H54 (cell line): ENCODE data around the gene SORCS2.

ENCODE experiments used
- DNase-seq: peaks from one replicate; pipeline ENCODE4 v3.0.0; 2011; ENCODE audit warnings: low spot score, mixed read lengths; ENCODE audit not compliant: insufficient read length
- FAIRE-seq: peaks from 3 replicates; lab custom pipeline; 2011; peaks lifted over from hg19 to GRCh38; lab: Jason Lieb, UNC
- POLR2A ChIP-seq: IDR thresholded peaks from 2 replicates; pipeline ENCODE4 v1.6.1; 2011; ENCODE audit warnings: low read depth, mild to moderate bottlenecking, low read length

Gene SORCS2

GRCh38 chr4:7546809-7547367 lies 354.6 kb downstream of the SORCS2 start:
- TF ChIP-seq POLR2A = no peak
- FAIRE-seq (no peak), DNase-seq (peak; percentile 50)

GRCh38 chr4:7547368-7548040 lies 355.2 kb downstream of the SORCS2 start:
- no peak for FAIRE-seq
- TF ChIP-seq POLR2A = no peak
- DNase-seq = no peak

- TF ChIP-seq POLR2A = no peak
- no peak for DNase-seq
- no peak for FAIRE-seq
Observed at GRCh38 chr4:7549866-7550265, 357.5 kb downstream of the SORCS2 start.

- DNase-seq = no peak
- no peak for FAIRE-seq
- no peak for TF ChIP-seq POLR2A
Observed at GRCh38 chr4:7552466-7552865, 360.1 kb downstream of the SORCS2 start.

DNA sequence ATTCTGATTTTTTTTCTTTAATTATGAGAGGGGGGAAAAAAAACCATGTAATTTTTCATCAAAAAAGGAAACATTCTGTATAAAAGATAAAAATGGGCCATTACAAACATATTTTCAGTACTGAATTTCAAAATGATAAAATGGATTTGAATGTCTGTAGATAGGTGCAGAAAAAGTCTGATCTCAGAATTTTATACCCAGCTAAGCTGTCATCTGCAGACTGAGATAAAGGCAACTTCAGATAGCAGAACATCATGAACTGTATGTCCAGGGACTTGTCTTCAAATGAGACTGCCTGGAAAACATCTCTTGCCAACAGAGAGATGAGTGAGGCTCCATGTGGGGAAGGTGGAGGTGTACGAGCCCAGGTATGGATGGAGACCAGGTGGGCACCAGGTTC lies 360.9 kb downstream of the SORCS2 start:
- no peak for TF ChIP-seq POLR2A
- no peak for FAIRE-seq
- no peak for DNase-seq

DNA sequence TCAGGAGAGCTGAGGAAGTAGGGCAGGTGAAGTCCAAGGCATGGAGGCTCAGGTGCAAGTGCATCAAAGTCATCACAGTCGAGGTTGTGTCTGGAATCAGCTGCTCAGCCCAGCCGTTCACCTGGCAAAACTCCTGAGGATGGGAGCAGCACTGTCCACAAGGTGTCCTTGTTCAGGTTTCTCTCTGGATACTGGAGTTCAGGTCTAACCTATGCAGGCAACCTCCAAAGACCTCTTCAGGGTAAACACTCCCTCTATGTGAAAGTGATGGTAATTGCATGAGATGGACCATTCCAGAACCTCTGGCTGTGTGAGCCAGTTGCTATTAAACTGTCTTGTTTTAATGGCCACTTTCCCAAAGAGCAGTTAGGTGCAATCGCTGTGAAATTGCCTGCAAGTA lies 362.6 kb downstream of the SORCS2 start:
- no peak for DNase-seq
- TF ChIP-seq POLR2A = no peak

DNA sequence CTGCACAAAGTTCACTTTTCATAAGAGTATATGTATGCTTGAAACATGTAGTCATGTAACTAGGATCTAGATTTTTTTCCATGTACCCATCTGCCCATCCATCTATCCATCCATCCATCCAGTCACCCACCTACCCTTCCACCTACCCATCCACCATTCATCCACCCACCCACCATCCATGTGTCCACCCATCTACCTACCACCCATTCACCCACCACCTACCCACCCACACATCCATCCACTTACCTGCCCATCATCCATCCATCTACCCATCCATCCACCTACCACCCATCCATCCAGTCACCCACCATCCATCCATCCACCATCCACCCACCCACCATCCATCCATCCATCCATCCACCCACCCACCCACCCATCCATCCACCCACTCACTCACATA lies 364.2 kb downstream of the SORCS2 start:
- no peak for TF ChIP-seq POLR2A
- no peak for FAIRE-seq
- no peak for DNase-seq

More for the DNA sequence above, 362.6 kb downstream of the SORCS2 start:
- no peak for FAIRE-seq

- FAIRE-seq (no peak), DNase-seq (peak; percentile 82)
- TF ChIP-seq POLR2A = no peak
Observed at GRCh38 chr4:7557456-7557855, 365.1 kb downstream of the SORCS2 start.

- no peak for DNase-seq
- no peak for FAIRE-seq
- TF ChIP-seq POLR2A = no peak
Observed at GRCh38 chr4:7558436-7558835, 366.1 kb downstream of the SORCS2 start.

- no peak for TF ChIP-seq POLR2A
- FAIRE-seq (no peak), DNase-seq (no peak)
Observed at GRCh38 chr4:7559316-7559715, 367.0 kb downstream of the SORCS2 start.

GRCh38 chr4:7559741-7560395 lies 367.5 kb downstream of the SORCS2 start:
- DNase-seq = no peak
- TF ChIP-seq POLR2A = no peak
- FAIRE-seq = no peak

DNA sequence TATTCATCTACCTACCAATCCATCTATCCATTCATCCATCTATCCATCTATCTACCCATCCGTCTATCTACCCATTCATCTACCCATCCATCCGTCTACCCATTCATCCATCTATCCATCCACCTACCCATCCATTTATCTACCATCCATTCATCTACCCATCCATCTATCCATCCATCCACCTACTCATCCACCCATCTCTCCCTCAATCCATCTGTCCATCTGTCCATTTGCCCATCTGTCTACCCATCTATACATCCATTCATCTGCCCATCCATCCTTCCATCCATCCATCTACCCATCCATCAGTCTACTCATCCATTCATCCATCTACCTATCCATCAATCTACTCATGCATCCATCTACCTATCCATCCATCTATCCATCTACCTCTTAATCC lies 369.2 kb downstream of the SORCS2 start:
- TF ChIP-seq POLR2A = no peak
- DNase-seq = no peak
- no peak for FAIRE-seq

DNA sequence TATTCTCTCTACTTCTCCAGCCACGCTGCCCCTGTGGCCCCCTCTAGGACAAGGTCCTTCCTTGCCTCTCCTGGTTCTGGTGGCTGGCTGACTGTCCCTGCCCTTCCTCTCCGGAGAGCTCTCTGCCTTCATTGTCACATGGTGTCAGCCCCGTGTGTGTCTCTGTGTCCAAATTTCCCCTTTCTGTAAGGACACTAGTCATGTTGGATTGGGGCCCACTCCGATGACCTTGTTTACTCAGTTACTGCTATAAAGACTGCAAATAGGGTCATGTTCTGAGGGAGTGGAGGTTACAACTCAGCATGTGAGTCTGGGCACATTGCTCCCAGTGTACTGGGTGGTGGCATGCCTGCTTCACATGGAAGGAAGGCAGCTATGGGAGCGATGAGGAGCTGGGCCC lies 371.9 kb downstream of the SORCS2 start:
- DNase-seq = no peak
- TF ChIP-seq POLR2A = no peak
- no peak for FAIRE-seq

DNA sequence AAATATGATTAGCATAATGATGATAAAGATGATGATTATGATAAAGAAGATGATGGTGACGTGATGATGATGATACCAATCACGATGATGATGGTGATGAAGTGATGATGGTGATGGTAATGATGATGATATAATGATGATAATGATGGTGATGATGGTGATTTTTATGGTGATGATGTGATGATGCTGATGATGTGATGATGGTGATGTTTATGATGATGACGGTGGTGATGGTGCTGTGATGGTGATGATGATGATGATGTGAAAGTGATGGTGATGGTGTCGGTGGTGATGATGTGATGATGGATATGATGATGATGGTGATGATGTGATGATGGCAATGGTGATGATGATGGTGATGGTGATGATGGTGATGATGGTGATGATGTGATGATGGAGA lies 373.1 kb downstream of the SORCS2 start:
- no peak for FAIRE-seq
- no peak for TF ChIP-seq POLR2A

More for the DNA sequence above, 373.1 kb downstream of the SORCS2 start:
- no peak for DNase-seq
